NCI-H2029 treated with DMSO at 0.1 percent for 48 hours (cell line): ENCODE results near the gene C13orf46.

ENCODE experiments used
- DNase-seq: peaks from one replicate; lab custom pipeline; 2025; lab: John Stamatoyannopoulos, UW

Gene C13orf46

GRCh38 chr13:113954046-113954835 lies 19.6 kb downstream of the C13orf46 start:
- no peak for DNase-seq

- no peak for DNase-seq
Measured at GRCh38 chr13:113953561-113953960, 20.3 kb downstream of the C13orf46 start.

- no peak for DNase-seq
Measured at GRCh38 chr13:113952983-113953520, 20.8 kb downstream of the C13orf46 start.

GRCh38 chr13:113952151-113952982 lies 21.5 kb downstream of the C13orf46 start:
- no peak for DNase-seq

- no peak for DNase-seq
Measured at GRCh38 chr13:113951246-113951999, 22.5 kb downstream of the C13orf46 start.

- no peak for DNase-seq
Measured at GRCh38 chr13:113950451-113951245, 23.2 kb downstream of the C13orf46 start.

DNA sequence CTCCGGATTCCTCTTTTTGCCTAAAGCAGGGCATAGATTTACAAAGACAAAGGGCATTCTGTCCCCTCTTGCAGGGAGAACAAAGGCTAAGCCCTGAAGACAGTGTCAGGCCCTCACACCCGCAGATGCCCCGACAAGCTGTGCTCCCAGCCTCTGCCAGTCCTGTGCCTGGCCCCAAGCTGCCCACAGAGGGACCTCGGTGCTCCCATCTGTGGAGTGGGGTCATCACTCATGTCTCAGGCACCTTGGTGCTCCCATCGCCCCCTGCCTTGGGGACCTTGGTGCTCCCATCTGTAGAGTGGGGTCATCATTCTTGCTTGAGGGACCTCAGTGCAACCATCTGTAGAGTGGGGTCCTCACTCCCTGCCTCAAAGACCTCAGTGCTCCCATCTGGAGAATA lies 24.3 kb downstream of the C13orf46 start:
- no peak for DNase-seq

DNA sequence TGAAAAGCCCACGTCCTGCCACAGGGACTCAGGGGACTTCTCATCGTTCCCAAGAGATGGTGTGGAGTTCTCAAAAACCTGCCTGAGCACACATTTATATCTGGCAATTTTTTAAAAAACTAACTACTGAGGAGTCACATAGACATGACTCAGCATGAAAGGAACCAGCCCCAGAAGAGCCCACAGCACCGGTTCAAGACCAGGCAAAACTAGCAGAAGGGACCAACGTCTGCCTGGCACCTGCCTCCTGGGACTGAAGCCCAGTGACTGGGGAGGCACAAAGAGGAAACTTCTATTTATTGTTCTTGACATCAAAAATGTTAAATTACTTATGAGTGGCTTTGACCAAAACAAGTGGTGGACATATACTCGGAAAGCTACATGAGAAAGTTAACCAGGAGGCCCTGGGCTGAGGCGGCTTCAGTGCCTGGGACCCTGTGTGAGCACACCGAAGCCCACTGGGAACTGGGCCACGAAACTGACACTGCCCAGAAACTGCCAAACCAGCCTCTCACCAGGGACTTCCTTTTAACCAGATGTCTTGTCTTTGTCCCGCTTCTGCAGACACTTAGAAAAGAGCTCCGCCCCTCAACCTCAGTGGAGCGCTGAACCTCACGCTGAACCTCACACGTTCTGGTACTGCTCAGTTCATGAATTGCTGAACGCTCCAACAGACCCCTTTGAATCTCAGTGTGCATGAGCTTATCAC lies 25.7 kb downstream of the C13orf46 start:
- no peak for DNase-seq

DNA sequence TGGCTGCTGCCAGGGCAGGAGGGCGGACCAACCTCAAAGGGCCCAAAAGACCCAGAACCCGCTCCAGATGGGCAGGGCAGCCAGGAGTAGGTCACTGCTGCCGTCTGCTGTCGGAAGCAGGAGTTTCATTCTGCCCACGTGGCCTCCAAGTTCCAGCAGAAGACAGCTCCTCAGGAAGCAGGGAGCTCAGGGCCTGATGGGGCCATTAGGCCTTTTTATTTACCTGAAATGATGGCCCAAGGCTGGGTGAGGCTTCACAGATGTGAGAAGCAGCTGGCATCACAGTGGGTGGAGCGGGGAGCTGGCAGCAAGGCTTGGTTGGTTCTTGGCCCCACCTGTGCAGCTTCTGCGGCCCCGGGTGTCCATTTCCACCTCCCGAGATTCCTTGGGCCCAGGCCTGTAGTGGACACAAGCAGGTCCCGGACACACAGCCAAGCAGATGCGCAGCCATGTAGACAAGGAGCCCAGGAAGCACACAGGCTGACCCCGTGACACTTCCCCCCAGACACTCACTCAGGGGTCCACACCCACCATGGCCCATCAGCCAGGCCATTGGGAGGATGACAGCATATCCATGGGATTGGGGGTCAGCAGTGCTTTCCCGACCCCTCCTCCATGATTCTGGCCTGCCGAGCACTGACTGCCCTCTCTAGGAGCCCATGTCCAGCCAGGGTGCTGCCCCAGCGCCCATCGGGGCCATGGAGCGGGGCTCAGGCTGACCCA lies 26.4 kb downstream of the C13orf46 start:
- DNase-seq = no peak

DNA sequence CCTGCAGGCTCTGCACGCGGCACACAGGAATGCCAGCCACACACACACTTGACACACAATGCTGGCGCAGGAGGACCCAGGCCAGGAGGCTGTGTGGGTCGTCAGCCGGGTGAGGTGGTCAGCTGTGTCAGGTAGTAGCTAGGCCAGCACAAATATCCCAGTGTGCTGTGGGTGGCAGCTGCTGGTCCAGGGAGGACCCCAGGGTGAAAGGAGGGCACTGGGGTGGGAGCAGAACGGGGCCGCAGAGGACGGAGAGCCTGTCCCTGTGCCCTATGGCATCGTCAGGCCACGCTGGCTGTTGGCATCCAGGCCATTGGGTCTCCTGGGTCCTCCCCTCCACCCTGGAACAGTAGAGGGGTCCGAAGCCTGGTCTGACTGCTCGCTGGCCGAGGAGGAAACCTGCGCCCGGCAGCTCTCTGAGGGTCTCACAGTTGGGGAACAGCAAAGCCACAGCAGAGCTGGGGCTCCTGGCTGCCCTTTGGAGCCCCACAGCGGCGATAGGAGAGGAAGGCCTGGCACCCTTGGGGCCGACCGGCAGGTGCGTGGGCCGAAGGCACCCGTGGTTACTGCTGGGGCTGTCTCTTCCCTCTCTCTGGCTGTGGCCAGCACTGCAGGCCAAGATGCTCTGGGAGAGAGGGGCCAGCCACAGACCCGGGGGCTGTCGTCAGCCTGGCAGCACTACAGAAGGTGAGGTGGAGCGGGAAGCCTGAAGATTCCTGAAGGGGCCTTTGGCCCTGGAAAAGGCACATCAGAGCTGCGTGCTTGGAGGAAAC lies 27.3 kb downstream of the C13orf46 start:
- DNase-seq = no peak

DNA sequence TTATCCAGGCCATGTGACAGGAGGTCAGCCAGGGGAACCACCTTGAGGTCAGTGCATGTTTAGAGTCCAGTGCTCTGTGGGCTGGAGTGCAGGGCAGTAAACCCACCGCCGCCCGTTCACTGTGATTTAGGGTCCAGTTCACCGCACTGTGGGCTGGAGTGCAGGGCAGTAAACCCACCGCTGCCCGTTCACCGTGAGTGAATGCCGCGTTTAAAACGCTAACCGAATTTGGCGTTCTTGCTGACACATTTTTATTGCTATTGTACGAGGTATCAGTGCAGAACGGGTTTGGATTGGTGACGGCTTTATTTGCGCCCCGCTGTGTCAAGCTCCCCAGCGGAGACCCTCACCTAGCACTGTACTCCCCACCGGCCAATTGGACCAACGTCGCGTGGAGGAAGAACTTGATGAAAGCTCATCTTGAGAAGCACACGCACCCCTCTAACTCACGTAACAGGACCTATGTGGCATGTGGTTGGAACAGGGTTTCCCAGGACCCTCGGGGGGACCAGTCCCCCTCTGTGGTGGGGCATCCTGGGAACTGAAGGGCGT lies 27.9 kb downstream of the C13orf46 start:
- DNase-seq = no peak

DNA sequence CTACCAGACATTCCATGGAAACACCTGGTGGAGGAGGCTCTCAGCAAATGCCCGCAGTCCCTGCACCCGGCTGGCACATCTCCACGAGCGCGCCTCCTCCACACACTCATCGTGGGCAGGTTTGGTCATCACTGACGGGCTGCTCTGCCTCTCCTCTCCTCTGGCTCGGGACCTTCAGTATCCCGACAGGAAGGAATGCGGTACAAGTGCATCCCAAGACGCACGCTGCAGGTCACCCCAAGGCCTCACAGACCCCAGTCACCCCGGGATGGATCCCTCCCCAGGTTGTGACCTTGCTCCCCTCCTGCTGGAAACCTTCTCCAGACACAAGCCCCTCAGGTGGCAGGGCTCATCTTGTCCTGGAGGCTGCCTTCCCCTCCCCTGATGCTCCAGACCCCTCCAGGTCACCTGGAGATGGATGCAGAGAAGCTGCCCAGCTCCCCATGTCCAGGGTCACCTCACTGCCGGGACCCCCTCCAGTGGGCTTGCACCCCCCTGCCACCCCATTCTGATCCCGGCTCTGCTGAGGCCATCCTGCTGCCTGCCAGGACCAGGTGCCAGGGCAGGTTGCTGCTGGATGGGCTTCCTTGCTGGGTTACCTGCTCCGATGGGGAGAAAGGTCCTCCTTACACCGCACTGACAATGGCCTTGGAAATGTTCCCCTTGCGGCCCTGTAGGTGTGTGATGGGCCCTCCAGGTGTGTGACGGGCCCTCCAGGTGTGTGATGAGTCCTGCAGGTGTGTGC lies 29.9 kb downstream of the C13orf46 start:
- no peak for DNase-seq

DNA sequence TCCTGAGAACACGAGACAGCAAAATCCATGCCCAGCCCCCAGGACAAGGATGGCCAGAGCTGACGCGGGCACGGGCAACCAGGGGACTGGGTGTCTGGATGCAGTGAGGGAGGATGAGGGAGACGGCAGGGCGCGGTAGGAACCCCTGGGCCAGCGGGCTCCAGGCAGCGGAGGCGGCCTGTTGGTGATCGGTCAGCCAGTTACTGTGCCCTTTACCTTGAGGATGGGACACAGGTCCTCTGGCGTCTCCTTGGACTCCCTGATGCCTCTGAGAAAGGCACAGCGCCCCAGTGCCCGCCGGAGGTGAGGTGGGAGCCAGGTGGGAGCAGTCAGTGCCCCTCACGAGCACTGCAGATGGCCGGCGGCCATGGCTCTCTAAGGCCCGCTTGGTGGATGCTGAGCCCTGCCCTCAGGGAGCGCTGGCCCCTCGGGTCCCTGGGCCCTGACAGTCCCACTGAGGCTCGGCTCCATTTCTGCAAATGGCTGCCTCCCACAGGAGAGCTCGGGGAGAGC lies 31.2 kb downstream of the C13orf46 start:
- no peak for DNase-seq

GRCh38 chr13:113941571-113942191 lies 32.2 kb downstream of the C13orf46 start:
- DNase-seq = no peak

DNA sequence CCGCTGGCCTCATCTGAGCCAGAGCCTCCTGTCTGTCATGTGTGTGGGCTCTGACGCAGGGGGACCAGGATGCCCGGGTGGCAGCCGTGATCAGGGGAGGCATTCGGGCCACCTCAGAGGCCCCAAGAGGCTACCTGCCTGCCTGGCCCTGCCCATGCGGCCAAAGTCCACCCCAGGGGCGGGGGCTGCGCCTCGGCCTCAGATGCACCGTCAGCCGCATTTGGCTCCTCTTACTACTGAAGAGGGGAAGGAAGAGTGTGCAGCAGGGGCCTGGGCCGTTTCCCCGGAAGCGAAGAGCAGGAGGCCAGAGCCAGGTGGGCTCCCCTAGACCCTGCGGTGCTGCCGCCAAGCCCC lies 34.0 kb downstream of the C13orf46 start:
- DNase-seq = no peak

- no peak for DNase-seq
Measured at GRCh38 chr13:113939129-113939943, 34.5 kb downstream of the C13orf46 start.

GRCh38 chr13:113938716-113939115 lies 35.2 kb downstream of the C13orf46 start:
- no peak for DNase-seq
